Measurements from ENCODE around the gene CADM2.

- TF ChIP-seq, protein P1, sequence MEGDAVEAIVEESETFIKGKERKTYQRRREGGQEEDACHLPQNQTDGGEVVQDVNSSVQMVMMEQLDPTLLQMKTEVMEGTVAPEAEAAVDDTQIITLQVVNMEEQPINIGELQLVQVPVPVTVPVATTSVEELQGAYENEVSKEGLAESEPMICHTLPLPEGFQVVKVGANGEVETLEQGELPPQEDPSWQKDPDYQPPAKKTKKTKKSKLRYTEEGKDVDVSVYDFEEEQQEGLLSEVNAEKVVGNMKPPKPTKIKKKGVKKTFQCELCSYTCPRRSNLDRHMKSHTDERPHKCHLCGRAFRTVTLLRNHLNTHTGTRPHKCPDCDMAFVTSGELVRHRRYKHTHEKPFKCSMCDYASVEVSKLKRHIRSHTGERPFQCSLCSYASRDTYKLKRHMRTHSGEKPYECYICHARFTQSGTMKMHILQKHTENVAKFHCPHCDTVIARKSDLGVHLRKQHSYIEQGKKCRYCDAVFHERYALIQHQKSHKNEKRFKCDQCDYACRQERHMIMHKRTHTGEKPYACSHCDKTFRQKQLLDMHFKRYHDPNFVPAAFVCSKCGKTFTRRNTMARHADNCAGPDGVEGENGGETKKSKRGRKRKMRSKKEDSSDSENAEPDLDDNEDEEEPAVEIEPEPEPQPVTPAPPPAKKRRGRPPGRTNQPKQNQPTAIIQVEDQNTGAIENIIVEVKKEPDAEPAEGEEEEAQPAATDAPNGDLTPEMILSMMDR (IDR thresholded peaks at IDR 0.05), result no peak
- TF ChIP-seq EZH2 (IDR thresholded peaks at IDR 0.05), result no peak
- no peak for TF ChIP-seq EZH2phosphoT487 (IDR thresholded peaks at IDR 0.05)
Observed at GRCh38 chr3:85251766-85252165, 293.0 kb downstream of the CADM2 start.

Measured in neural progenitor cell (in vitro differentiated cells).